Measurements from ENCODE around the gene ELP2. TPM values are rescaled to one million over a fixed set of nuclear protein-coding genes. Genes with fewer than 3 reads are reported as not detected.

ELP2 gene
- total and polyA plus RNA-seq, 4 donors = 31.4 to 257 (median 56.9) TPM

DNA sequence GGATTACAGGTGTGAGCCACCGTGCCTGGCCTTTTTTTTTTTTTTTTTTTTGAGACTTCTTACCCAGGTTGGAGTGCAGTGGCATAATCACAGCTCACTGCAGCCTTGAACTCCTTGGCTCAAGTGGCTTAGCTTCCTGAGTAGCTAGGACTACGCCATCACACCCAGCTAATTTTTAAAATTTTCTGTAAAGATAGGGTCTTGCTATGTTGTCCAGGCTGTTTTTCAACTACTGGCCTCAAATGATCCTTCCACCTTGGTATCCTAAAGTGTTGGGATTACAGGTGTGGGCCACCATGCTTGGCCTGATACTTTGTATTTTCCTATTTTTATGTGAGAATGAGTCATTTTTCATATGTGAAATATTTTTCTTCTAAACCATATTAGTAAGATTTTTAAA is 13.7 kb downstream of the ELP2 start:
- Histone ChIP-seq H3K27me3 (ENCODE audit: control insufficient read depth in 3 of 3, insufficient read depth in 3 of 3, low read length in 2 of 3) (no peaks in the 10 kb centered on the region), H3K9me3 (ENCODE audit: control insufficient read depth in 4 of 4, insufficient read depth in 3 of 4, low read length in 3 of 4) (no peaks in the 10 kb centered on the region), H3K4me3 (no peak overlapping the region), H3K27ac (ENCODE audit: low read depth in 1 of 2, low read length in 1 of 2) (no peak overlapping the region), H3K4me1 (ENCODE audit: control insufficient read depth in 5 of 5, insufficient read depth in 5 of 5, low read length in 5 of 5) (no peaks in the 10 kb centered on the region), H3K9ac (ENCODE audit: insufficient read depth in 1 of 2, low read length in 2 of 2) (no peak overlapping the region), H3K36me3 (ENCODE audit: control insufficient read depth in 4 of 4, insufficient read depth in 4 of 4, low read length in 4 of 4) (peaks cover 17 to 32% (median 22%) of the 10 kb centered on the region in 4 donors)
- TF ChIP-seq, protein P1, sequence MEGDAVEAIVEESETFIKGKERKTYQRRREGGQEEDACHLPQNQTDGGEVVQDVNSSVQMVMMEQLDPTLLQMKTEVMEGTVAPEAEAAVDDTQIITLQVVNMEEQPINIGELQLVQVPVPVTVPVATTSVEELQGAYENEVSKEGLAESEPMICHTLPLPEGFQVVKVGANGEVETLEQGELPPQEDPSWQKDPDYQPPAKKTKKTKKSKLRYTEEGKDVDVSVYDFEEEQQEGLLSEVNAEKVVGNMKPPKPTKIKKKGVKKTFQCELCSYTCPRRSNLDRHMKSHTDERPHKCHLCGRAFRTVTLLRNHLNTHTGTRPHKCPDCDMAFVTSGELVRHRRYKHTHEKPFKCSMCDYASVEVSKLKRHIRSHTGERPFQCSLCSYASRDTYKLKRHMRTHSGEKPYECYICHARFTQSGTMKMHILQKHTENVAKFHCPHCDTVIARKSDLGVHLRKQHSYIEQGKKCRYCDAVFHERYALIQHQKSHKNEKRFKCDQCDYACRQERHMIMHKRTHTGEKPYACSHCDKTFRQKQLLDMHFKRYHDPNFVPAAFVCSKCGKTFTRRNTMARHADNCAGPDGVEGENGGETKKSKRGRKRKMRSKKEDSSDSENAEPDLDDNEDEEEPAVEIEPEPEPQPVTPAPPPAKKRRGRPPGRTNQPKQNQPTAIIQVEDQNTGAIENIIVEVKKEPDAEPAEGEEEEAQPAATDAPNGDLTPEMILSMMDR (IDR thresholded peaks at IDR 0.05; ENCODE audit: control extremely low read depth, extremely low read depth) = no peak
- ATAC-seq (ENCODE audit: insufficient read depth, low FRiP score) = no peak
- WGBS, 2 donors = 95 to 100% methylated on average over 1 of the region's 2 CpGs
- no peak for DNase-seq

DNA sequence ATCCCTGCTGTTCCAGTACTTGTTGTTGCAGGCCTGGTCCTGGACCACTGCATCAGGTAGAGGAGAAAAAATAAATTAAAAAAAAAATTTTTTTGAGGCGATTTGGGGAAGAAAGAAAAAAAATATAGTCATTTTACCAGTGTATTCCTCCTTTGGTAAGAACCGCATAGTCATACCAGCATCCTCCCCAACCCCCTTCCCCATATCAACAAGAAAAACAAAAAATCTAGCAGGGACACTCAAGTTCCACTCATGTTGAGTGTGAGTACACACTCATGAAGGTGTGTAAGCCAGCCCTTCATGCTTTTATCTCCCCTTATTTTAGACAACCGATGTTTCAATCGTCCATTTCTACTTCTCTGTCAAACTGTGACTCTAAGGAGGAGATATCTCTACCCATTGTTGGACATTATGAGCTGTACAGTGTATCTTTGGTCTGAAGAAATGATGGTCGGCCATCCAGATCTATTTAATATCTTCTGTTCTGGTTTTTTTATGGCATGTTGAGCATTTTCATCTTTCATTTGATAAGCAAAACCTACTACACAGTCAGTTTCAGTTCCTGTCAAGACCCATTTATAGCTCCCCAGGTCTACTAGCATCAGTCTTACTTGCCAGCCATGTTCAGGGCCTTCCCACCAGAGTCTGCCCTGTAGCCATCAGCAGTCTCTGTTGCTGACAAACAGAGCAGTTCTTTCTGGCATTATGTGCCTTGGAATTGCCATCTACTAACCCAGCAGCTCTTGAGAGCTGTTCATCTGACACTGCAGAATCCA is 20.0 kb downstream of the ELP2 start:
- Histone ChIP-seq H3K36me3 (ENCODE audit: control insufficient read depth in 4 of 4, insufficient read depth in 4 of 4, low read length in 4 of 4) (peaks cover 27 to 51% (median 42%) of the 10 kb centered on the region in 4 donors), H3K9me3 (ENCODE audit: control insufficient read depth in 4 of 4, insufficient read depth in 3 of 4, low read length in 3 of 4) (no peaks in the 10 kb centered on the region), H3K27ac (ENCODE audit: low read depth in 1 of 2, low read length in 1 of 2) (no peak overlapping the region), H3K4me1 (ENCODE audit: control insufficient read depth in 5 of 5, insufficient read depth in 5 of 5, low read length in 5 of 5) (no peaks in the 10 kb centered on the region), H3K9ac (ENCODE audit: insufficient read depth in 1 of 2, low read length in 2 of 2) (no peak overlapping the region), H3K4me3 (no peak overlapping the region), H3K27me3 (ENCODE audit: control insufficient read depth in 3 of 3, insufficient read depth in 3 of 3, low read length in 2 of 3) (no peaks in the 10 kb centered on the region)
- ATAC-seq (ENCODE audit: insufficient read depth, low FRiP score) (no peak), DNase-seq (no peak)
- TF ChIP-seq, protein P1 (IDR thresholded peaks at IDR 0.05; ENCODE audit: control extremely low read depth, extremely low read depth) = no peak
- WGBS, 2 donors = 86 to 91% methylated on average over 5 of the region's 5 CpGs

DNA sequence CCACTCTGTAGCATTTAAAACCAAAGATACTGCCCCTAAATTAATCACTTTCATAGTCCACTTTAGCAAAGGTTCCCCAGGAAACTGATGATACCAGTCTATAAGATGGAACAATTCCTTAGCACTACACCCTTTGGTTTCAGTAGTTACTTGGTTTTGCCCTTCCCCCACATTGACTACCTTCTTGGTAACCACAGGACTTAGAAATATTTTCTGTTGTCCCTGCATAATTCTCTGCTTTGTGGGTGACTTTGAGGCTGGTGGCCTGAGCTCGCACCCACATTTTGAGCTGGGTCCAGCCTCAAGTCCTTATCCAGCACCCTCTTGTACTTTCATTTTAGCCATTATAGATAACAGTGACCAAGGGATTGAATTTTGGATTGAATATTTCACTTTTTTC is 23.1 kb downstream of the ELP2 start:
- H3K4me1 ChIP-seq (ENCODE audit: control insufficient read depth in 5 of 5, insufficient read depth in 5 of 5, low read length in 5 of 5) = no peaks in the 10 kb centered on the region
- DNase-seq (no peak), ATAC-seq (ENCODE audit: insufficient read depth, low FRiP score) (no peak)
- no peaks in the 10 kb centered on the region for H3K27me3 ChIP-seq (ENCODE audit: control insufficient read depth in 3 of 3, insufficient read depth in 3 of 3, low read length in 2 of 3)
- peaks cover 25 to 49% (median 43%) of the 10 kb centered on the region in 4 donors for H3K36me3 ChIP-seq (ENCODE audit: control insufficient read depth in 4 of 4, insufficient read depth in 4 of 4, low read length in 4 of 4)
- no peaks in the 10 kb centered on the region for H3K9me3 ChIP-seq (ENCODE audit: control insufficient read depth in 4 of 4, insufficient read depth in 3 of 4, low read length in 3 of 4)
- H3K27ac ChIP-seq (ENCODE audit: low read depth in 1 of 2, low read length in 1 of 2) = no peak overlapping the region
- no peak overlapping the region for H3K4me3 ChIP-seq
- TF ChIP-seq, protein P1 (IDR thresholded peaks at IDR 0.05; ENCODE audit: control extremely low read depth, extremely low read depth) = no peak
- H3K9ac ChIP-seq (ENCODE audit: insufficient read depth in 1 of 2, low read length in 2 of 2) = no peak overlapping the region
- 93 to 97% methylated on average over 1 of the region's 1 CpG for WGBS, 2 donors

Measured in lung (tissue), 12 donors.